GM23338 (cell line): ENCODE data around the gene SPA17. TPM values are rescaled to one million over a fixed set of nuclear protein-coding genes. Genes with fewer than 3 reads are reported as not detected.

Experiments used
- ATAC-seq: fragments of 200-7000 bp; cut with Tn5 transposase; 3 replicates; pipeline ENCODE4 v1.9.1; 2020
- DNase-seq: peaks from one replicate; pipeline ENCODE4 v3.0.0-alpha.2; 2015; ENCODE audit warnings: low spot score
- H2AFZ ChIP-seq: fragments of 200-600 bp; sonication (generic); 2 replicates; pipeline ENCODE4 v1.8.0; 2016; ENCODE audit warnings: antibody characterized with exemption, mild to moderate bottlenecking, moderate library complexity
- H3F3A ChIP-seq: fragments of 200-600 bp; sonication (generic); replicated peaks from 2 replicates; pipeline ENCODE4 v1.8.0; 2017; ENCODE audit warnings: antibody characterized with exemption, mixed run types, low read depth
- H3K27ac ChIP-seq: fragments of 200-600 bp; sonication (generic); 2 replicates; pipeline ENCODE4 v1.6.1; 2016; ENCODE audit warnings: low read depth
- H3K27me3 ChIP-seq: fragments of 200-600 bp; sonication (generic); 2 replicates; pipeline ENCODE4 v1.8.0; 2016; ENCODE audit warnings: mild to moderate bottlenecking, mixed run types, moderate library complexity; ENCODE audit not compliant: insufficient read depth
- H3K36me3 ChIP-seq: fragments of 200-600 bp; sonication (generic); 2 replicates; pipeline ENCODE4 v1.8.0; 2016; ENCODE audit warnings: mild to moderate bottlenecking; ENCODE audit not compliant: insufficient read depth
- H3K4me1 ChIP-seq: fragments of 200-600 bp; sonication (generic); 2 replicates; pipeline ENCODE4 v1.8.0; 2016; ENCODE audit warnings: mild to moderate bottlenecking, moderate library complexity; ENCODE audit not compliant: insufficient read depth
- H3K4me2 ChIP-seq: fragments of 200-600 bp; sonication (generic); 2 replicates; pipeline ENCODE4 v1.7.1; 2017; ENCODE audit warnings: mixed run types
- H3K4me3 ChIP-seq: fragments of 200-600 bp; sonication (generic); 2 replicates; pipeline ENCODE4 v1.6.1; 2016; ENCODE audit warnings: mixed run types
- H3K79me2 ChIP-seq: fragments of 200-600 bp; sonication (generic); replicated peaks from 2 replicates; pipeline ENCODE4 v1.8.0; 2017; ENCODE audit warnings: mild to moderate bottlenecking; ENCODE audit not compliant: insufficient read depth
- H3K9me2 ChIP-seq: fragments of 200-600 bp; sonication (generic); 2 replicates; pipeline ENCODE4 v1.8.0; 2017; ENCODE audit not compliant: insufficient read depth
- H4K20me1 ChIP-seq: fragments of 200-600 bp; sonication (generic); replicated peaks from 2 replicates; pipeline ENCODE4 v1.8.0; 2017; ENCODE audit warnings: mild to moderate bottlenecking; ENCODE audit not compliant: insufficient read depth
- H3K27ac Mint-ChIP-seq: 2 replicates; pipeline ENCODE4 v1.8.0; 2020; ENCODE audit warnings: inconsistent platforms, mild to moderate bottlenecking, moderate library complexity, mixed read lengths
- H3K27me3 Mint-ChIP-seq: 3 replicates; pipeline ENCODE4 v1.8.0; 2022; ENCODE audit warnings: low read depth, mild to moderate bottlenecking, moderate library complexity, mixed read lengths, inconsistent platforms; ENCODE audit not compliant: insufficient read depth, poor library complexity
- H3K36me3 Mint-ChIP-seq: 3 replicates; pipeline ENCODE4 v1.8.0; 2021; ENCODE audit warnings: low read depth, mild to moderate bottlenecking, inconsistent platforms, moderate library complexity, mixed read lengths
- H3K4me1 Mint-ChIP-seq: 3 replicates; pipeline ENCODE4 v1.8.0; 2020; ENCODE audit warnings: mild to moderate bottlenecking, inconsistent platforms, mixed read lengths
- H3K4me3 Mint-ChIP-seq: 3 replicates; pipeline ENCODE4 v1.8.0; 2021; ENCODE audit warnings: moderate library complexity, mild to moderate bottlenecking, inconsistent platforms, mixed read lengths
- H3K9me3 Mint-ChIP-seq: 3 replicates; pipeline ENCODE4 v1.8.0; 2020; ENCODE audit warnings: moderate library complexity, mild to moderate bottlenecking, inconsistent platforms, mixed read lengths
- CREB1 ChIP-seq: fragments of 250-450 bp; sonication (Bioruptor Pico); IDR thresholded peaks from 2 replicates; pipeline ENCODE4 v1.5.0; 2020; ENCODE audit warnings: low read depth, mild to moderate bottlenecking, moderate library complexity
- EZH2 ChIP-seq: fragments of 200-600 bp; sonication (generic); IDR thresholded peaks from one replicate; pipeline ENCODE4 v1.8.0; 2017; ENCODE audit warnings: antibody characterized with exemption, mild to moderate bottlenecking, low read depth; ENCODE audit not compliant: unreplicated experiment
- NANOG ChIP-seq: IDR thresholded peaks from 2 replicates; pipeline ENCODE4 v1.6.1; 2016; ENCODE audit warnings: antibody characterized with exemption, borderline replicate concordance
- POLR2AphosphoS5 ChIP-seq: IDR thresholded peaks from 2 replicates; pipeline ENCODE4 v1.6.1; 2016; ENCODE audit warnings: antibody characterized with exemption, low read depth
- STAT1 ChIP-seq: IDR thresholded peaks from one replicate; pipeline ENCODE4 v1.6.1; 2016; ENCODE audit warnings: antibody characterized with exemption; ENCODE audit not compliant: unreplicated experiment
- ZNF114 ChIP-seq: fragments of 250-450 bp; sonication (Bioruptor Pico); IDR thresholded peaks from 2 replicates; pipeline ENCODE4 v1.5.0; 2020; ENCODE audit warnings: mild to moderate bottlenecking, moderate library complexity
- ZNF331 ChIP-seq: fragments of 250-450 bp; sonication (Bioruptor Pico); IDR thresholded peaks from 2 replicates; pipeline ENCODE4 v1.5.0; 2020; ENCODE audit warnings: low read depth, mild to moderate bottlenecking, moderate library complexity
- polyA plus RNA-seq: library from polyadenylated mRNA; unstranded; fragments of >200 nt; fragmentation: Nextera tagmentation; extraction: Ambion mirVana; gene quantifications from 2 replicates; pipeline ENCODE4 v1.2.1, GENCODE V29; 2016
- total RNA-seq: library from RNA; depleted of rRNA; stranded (reverse); fragments of >200 nt; shearing (Covaris generic); gene quantifications from 2 replicates; pipeline ENCODE4 v1.2.3, GENCODE V29; 2014
- TF ChIP-seq, protein P1 (sequence below): IDR thresholded peaks from 2 replicates; pipeline ENCODE4 v1.6.1; 2016; ENCODE audit warnings: antibody characterized with exemption
- TF ChIP-seq, protein P2 (sequence below), 2 experiments: fragments of 200-600 bp in 1 of 2; sonication (generic) in 1 of 2; conservative IDR thresholded peaks; 2 replicates each; pipeline versions ENCODE4 v1.5.1 to v1.6.1; 2016 to 2017; ENCODE audit warnings: antibody characterized with exemption in 2 of 2, low read depth in 2 of 2, mild to moderate bottlenecking in 2 of 2, moderate library complexity in 1 of 2
- TF ChIP-seq, protein P3 (sequence below): IDR thresholded peaks from one replicate; pipeline ENCODE4 v1.6.1; 2018; ENCODE audit warnings: antibody characterized with exemption; ENCODE audit not compliant: unreplicated experiment
- TF ChIP-seq, protein P4 (sequence below): fragments of 250-450 bp; sonication (Bioruptor Pico); IDR thresholded peaks from 2 replicates; pipeline ENCODE4 v1.5.0; 2020; ENCODE audit warnings: mild to moderate bottlenecking, moderate library complexity

The SPA17 gene
- total and polyA plus RNA-seq, 2 experiments from 2014 or later: 3.2 to 14.9 TPM

DNA sequence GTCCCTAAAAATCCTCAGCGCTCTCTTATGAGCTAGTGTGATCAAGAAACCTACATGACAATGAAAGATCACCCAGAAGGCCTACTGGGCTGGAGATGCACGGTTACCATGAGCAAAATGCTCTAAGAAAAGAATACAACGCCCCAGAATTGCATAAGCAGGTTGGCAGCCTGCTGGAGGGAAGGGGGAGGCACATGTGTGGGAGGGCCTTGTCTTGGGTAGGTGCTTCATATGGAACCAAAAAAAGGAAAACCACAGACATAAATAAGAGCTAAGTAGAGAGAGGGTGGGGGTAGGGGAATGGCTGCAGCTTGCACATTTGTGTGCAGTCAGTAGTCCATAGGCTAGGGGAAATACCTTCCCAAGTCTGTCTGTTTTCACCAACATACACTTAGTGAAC lies 3.0 kb upstream of the SPA17 start (continued):
- TF ChIP-seq, protein P1, sequence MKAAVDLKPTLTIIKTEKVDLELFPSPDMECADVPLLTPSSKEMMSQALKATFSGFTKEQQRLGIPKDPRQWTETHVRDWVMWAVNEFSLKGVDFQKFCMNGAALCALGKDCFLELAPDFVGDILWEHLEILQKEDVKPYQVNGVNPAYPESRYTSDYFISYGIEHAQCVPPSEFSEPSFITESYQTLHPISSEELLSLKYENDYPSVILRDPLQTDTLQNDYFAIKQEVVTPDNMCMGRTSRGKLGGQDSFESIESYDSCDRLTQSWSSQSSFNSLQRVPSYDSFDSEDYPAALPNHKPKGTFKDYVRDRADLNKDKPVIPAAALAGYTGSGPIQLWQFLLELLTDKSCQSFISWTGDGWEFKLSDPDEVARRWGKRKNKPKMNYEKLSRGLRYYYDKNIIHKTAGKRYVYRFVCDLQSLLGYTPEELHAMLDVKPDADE: no peak
- TF ChIP-seq, protein P2, sequence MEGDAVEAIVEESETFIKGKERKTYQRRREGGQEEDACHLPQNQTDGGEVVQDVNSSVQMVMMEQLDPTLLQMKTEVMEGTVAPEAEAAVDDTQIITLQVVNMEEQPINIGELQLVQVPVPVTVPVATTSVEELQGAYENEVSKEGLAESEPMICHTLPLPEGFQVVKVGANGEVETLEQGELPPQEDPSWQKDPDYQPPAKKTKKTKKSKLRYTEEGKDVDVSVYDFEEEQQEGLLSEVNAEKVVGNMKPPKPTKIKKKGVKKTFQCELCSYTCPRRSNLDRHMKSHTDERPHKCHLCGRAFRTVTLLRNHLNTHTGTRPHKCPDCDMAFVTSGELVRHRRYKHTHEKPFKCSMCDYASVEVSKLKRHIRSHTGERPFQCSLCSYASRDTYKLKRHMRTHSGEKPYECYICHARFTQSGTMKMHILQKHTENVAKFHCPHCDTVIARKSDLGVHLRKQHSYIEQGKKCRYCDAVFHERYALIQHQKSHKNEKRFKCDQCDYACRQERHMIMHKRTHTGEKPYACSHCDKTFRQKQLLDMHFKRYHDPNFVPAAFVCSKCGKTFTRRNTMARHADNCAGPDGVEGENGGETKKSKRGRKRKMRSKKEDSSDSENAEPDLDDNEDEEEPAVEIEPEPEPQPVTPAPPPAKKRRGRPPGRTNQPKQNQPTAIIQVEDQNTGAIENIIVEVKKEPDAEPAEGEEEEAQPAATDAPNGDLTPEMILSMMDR (conservative IDR thresholded peaks at IDR 0.05; ENCODE audit: low read depth in 2 of 2): no peak
- TF ChIP-seq NANOG (no peak), ZNF331 (CRISPR knock-in tag) (no peak), STAT1 (no peak)
- TF ChIP-seq, protein P3, sequence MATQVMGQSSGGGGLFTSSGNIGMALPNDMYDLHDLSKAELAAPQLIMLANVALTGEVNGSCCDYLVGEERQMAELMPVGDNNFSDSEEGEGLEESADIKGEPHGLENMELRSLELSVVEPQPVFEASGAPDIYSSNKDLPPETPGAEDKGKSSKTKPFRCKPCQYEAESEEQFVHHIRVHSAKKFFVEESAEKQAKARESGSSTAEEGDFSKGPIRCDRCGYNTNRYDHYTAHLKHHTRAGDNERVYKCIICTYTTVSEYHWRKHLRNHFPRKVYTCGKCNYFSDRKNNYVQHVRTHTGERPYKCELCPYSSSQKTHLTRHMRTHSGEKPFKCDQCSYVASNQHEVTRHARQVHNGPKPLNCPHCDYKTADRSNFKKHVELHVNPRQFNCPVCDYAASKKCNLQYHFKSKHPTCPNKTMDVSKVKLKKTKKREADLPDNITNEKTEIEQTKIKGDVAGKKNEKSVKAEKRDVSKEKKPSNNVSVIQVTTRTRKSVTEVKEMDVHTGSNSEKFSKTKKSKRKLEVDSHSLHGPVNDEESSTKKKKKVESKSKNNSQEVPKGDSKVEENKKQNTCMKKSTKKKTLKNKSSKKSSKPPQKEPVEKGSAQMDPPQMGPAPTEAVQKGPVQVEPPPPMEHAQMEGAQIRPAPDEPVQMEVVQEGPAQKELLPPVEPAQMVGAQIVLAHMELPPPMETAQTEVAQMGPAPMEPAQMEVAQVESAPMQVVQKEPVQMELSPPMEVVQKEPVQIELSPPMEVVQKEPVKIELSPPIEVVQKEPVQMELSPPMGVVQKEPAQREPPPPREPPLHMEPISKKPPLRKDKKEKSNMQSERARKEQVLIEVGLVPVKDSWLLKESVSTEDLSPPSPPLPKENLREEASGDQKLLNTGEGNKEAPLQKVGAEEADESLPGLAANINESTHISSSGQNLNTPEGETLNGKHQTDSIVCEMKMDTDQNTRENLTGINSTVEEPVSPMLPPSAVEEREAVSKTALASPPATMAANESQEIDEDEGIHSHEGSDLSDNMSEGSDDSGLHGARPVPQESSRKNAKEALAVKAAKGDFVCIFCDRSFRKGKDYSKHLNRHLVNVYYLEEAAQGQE: no peak

DNA sequence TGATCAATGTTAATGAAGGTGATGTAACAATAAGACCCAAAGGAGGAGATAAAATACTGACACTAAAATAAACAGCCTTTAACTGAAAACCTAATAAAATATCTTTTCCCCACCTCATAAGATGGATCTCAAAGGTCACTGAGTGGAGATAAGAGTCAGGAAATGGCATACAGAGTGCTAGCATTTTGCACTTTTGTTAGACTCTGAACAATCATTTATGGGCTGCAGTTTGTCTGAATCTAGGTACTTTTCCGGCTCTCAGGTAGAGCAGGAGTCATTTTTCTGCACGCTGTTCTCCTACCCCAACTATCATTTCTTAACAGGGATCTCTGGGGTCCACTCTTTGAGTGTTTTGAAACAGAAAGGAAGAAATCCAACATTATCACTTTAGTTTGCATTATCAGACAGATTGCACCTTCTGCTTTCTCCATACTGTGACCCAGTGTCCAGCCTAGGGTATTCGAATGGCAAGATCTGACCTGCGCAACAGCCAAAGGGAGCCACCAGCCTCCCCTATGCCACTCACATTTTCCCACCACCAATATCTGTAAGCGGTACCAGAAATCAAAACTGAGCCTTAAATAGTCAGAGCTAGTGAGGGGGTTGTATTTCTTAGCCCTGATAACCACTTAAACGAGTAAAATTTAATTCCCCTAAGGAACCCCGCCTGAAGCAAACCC lies 1.0 kb upstream of the SPA17 start:
- Histone ChIP-seq H3F3A (no peaks in the 10 kb centered on the region), H3K27ac (no peak overlapping the region), H3K79me2 (no peaks in the 10 kb centered on the region), H3K36me3 (no peaks in the 10 kb centered on the region), H3K4me3 (peak overlapping the region; percentile 84), H3K4me1 (peaks cover 11% of the 10 kb centered on the region; the same call in 1 of the 2 replicates), H3K27me3 (peaks cover 67% of the 10 kb centered on the region), H4K20me1 (no peaks in the 10 kb centered on the region), H3K9me2 (no peaks in the 10 kb centered on the region), H3K4me2 (peak overlapping the region; percentile 89), H2AFZ (peak overlapping the region; percentile 96)
- ATAC-seq (no peak), DNase-seq (no peak)
- H3K27ac Mint-ChIP-seq: no peak overlapping the region
- peak overlapping the region; percentile 86 for H3K4me3 Mint-ChIP-seq
- peaks cover 3% of the 10 kb centered on the region; the same call in 1 of the 3 replicates for H3K9me3 Mint-ChIP-seq
- peaks cover 14% of the 10 kb centered on the region; the same call in 2 of the 3 replicates for H3K4me1 Mint-ChIP-seq
- H3K36me3 Mint-ChIP-seq: no peaks in the 10 kb centered on the region
- peaks cover 19% of the 10 kb centered on the region for H3K27me3 Mint-ChIP-seq
- no peak for TF ChIP-seq EZH2
- TF ChIP-seq, protein P4, sequence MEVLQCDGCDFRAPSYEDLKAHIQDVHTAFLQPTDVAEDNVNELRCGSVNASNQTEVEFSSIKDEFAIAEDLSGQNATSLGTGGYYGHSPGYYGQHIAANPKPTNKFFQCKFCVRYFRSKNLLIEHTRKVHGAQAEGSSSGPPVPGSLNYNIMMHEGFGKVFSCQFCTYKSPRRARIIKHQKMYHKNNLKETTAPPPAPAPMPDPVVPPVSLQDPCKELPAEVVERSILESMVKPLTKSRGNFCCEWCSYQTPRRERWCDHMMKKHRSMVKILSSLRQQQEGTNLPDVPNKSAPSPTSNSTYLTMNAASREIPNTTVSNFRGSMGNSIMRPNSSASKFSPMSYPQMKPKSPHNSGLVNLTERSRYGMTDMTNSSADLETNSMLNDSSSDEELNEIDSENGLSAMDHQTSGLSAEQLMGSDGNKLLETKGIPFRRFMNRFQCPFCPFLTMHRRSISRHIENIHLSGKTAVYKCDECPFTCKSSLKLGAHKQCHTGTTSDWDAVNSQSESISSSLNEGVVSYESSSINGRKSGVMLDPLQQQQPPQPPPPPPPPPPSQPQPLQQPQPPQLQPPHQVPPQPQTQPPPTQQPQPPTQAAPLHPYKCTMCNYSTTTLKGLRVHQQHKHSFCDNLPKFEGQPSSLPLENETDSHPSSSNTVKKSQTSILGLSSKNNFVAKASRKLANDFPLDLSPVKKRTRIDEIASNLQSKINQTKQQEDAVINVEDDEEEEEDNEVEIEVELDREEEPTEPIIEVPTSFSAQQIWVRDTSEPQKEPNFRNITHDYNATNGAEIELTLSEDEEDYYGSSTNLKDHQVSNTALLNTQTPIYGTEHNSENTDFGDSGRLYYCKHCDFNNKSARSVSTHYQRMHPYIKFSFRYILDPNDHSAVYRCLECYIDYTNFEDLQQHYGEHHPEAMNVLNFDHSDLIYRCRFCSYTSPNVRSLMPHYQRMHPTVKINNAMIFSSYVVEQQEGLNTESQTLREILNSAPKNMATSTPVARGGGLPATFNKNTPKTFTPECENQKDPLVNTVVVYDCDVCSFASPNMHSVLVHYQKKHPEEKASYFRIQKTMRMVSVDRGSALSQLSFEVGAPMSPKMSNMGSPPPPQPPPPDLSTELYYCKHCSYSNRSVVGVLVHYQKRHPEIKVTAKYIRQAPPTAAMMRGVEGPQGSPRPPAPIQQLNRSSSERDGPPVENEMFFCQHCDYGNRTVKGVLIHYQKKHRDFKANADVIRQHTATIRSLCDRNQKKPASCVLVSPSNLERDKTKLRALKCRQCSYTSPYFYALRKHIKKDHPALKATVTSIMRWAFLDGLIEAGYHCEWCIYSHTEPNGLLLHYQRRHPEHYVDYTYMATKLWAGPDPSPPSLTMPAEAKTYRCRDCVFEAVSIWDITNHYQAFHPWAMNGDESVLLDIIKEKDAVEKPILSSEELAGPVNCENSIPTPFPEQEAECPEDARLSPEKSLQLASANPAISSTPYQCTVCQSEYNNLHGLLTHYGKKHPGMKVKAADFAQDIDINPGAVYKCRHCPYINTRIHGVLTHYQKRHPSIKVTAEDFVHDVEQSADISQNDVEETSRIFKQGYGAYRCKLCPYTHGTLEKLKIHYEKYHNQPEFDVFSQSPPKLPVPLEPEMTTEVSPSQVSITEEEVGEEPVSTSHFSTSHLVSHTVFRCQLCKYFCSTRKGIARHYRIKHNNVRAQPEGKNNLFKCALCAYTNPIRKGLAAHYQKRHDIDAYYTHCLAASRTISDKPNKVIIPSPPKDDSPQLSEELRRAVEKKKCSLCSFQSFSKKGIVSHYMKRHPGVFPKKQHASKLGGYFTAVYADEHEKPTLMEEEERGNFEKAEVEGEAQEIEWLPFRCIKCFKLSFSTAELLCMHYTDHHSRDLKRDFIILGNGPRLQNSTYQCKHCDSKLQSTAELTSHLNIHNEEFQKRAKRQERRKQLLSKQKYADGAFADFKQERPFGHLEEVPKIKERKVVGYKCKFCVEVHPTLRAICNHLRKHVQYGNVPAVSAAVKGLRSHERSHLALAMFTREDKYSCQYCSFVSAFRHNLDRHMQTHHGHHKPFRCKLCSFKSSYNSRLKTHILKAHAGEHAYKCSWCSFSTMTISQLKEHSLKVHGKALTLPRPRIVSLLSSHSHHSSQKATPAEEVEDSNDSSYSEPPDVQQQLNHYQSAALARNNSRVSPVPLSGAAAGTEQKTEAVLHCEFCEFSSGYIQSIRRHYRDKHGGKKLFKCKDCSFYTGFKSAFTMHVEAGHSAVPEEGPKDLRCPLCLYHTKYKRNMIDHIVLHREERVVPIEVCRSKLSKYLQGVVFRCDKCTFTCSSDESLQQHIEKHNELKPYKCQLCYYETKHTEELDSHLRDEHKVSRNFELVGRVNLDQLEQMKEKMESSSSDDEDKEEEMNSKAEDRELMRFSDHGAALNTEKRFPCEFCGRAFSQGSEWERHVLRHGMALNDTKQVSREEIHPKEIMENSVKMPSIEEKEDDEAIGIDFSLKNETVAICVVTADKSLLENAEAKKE: no peak
- no peak for TF ChIP-seq STAT1
- no peak for TF ChIP-seq POLR2AphosphoS5
- no peak for TF ChIP-seq CREB1 (CRISPR knock-in tag)
- no peak for TF ChIP-seq ZNF114 (CRISPR knock-in tag)
